ENCODE results near the gene EXOC6B.

The EXOC6B gene

GRCh38 chr2:72788756-72789155 is 37.1 kb downstream of the EXOC6B start:
- no peak for TF ChIP-seq ZNF274 (IDR thresholded peaks at IDR 0.05; ENCODE audit: low read depth, low read length)
- no peak overlapping the region for H3K4me3 ChIP-seq (ENCODE audit: low read length)

GRCh38 chr2:72785517-72785916 is 40.3 kb downstream of the EXOC6B start:
- TF ChIP-seq ZNF274 (IDR thresholded peaks at IDR 0.05; ENCODE audit: low read depth, low read length), result no peak
- H3K4me3 ChIP-seq (ENCODE audit: low read length), result no peak overlapping the region

- H3K4me3 ChIP-seq (ENCODE audit: low read length), result no peak overlapping the region
- no peak for TF ChIP-seq ZNF274 (IDR thresholded peaks at IDR 0.05; ENCODE audit: low read depth, low read length)
These were observed 43.3 kb downstream of the EXOC6B start for GRCh38 chr2:72782520-72782919.

GRCh38 chr2:72781480-72781879 is 44.4 kb downstream of the EXOC6B start:
- no peak for TF ChIP-seq ZNF274 (IDR thresholded peaks at IDR 0.05; ENCODE audit: low read depth, low read length)

GRCh38 chr2:72780477-72780876 is 45.4 kb downstream of the EXOC6B start:
- no peak for TF ChIP-seq ZNF274 (IDR thresholded peaks at IDR 0.05; ENCODE audit: low read depth, low read length)
- H3K4me3 ChIP-seq (ENCODE audit: low read length), result no peak overlapping the region

More at GRCh38 chr2:72781480-72781879, 44.4 kb downstream of the EXOC6B start:
- H3K4me3 ChIP-seq (ENCODE audit: low read length), result no peak overlapping the region

- TF ChIP-seq ZNF274 (IDR thresholded peaks at IDR 0.05; ENCODE audit: low read depth, low read length), result no peak
- H3K4me3 ChIP-seq (ENCODE audit: low read length), result no peak overlapping the region
These were observed 46.3 kb downstream of the EXOC6B start for GRCh38 chr2:72779495-72779894.

- no peak for TF ChIP-seq ZNF274 (IDR thresholded peaks at IDR 0.05; ENCODE audit: low read depth, low read length)
- no peak overlapping the region for H3K4me3 ChIP-seq (ENCODE audit: low read length)
These were observed 47.4 kb downstream of the EXOC6B start for GRCh38 chr2:72778410-72778809.

GRCh38 chr2:72770879-72771461 is 54.9 kb downstream of the EXOC6B start:
- no peak for TF ChIP-seq ZNF274 (IDR thresholded peaks at IDR 0.05; ENCODE audit: low read depth, low read length)

GRCh38 chr2:72765997-72766609 is 59.7 kb downstream of the EXOC6B start:
- TF ChIP-seq ZNF274 (IDR thresholded peaks at IDR 0.05; ENCODE audit: low read depth, low read length), result no peak
- no peak overlapping the region for H3K4me3 ChIP-seq (ENCODE audit: low read length)

More at GRCh38 chr2:72770879-72771461, 54.9 kb downstream of the EXOC6B start:
- no peak overlapping the region for H3K4me3 ChIP-seq (ENCODE audit: low read length)

GRCh38 chr2:72762276-72762675 is 63.6 kb downstream of the EXOC6B start:
- TF ChIP-seq ZNF274 (IDR thresholded peaks at IDR 0.05; ENCODE audit: low read depth, low read length), result no peak
- H3K4me3 ChIP-seq (ENCODE audit: low read length), result no peak overlapping the region

- TF ChIP-seq ZNF274 (IDR thresholded peaks at IDR 0.05; ENCODE audit: low read depth, low read length), result no peak
These were observed 66.1 kb downstream of the EXOC6B start for GRCh38 chr2:72759755-72760154.

GRCh38 chr2:72757177-72757775 is 68.6 kb downstream of the EXOC6B start:
- no peak for TF ChIP-seq ZNF274 (IDR thresholded peaks at IDR 0.05; ENCODE audit: low read depth, low read length)
- H3K4me3 ChIP-seq (ENCODE audit: low read length), result no peak overlapping the region

More at GRCh38 chr2:72759755-72760154, 66.1 kb downstream of the EXOC6B start:
- H3K4me3 ChIP-seq (ENCODE audit: low read length), result no peak overlapping the region

GRCh38 chr2:72755647-72756423 is 70.0 kb downstream of the EXOC6B start:
- no peak for TF ChIP-seq ZNF274 (IDR thresholded peaks at IDR 0.05; ENCODE audit: low read depth, low read length)
- H3K4me3 ChIP-seq (ENCODE audit: low read length), result no peak overlapping the region

GRCh38 chr2:72754628-72755320 is 71.1 kb downstream of the EXOC6B start:
- no peak overlapping the region for H3K4me3 ChIP-seq (ENCODE audit: low read length)
- TF ChIP-seq ZNF274 (IDR thresholded peaks at IDR 0.05; ENCODE audit: low read depth, low read length), result no peak
